SU-DHL-6 (cell line): Measurements from ENCODE around the gene ASB3.

Experiments used
- H2AFZ ChIP-seq: fragments of 200-600 bp; sonication (generic); 2 replicates; pipeline ENCODE4 v1.6.1; 2014; ENCODE audit warnings: low read depth, mild to moderate bottlenecking, moderate library complexity, mixed read lengths, antibody characterized with exemption, low read length; ENCODE audit not compliant: severe bottlenecking
- H3F3A ChIP-seq: fragments of 200-600 bp; shearing (Covaris generic); 2 replicates; pipeline ENCODE4 v1.6.0; 2016; ENCODE audit warnings: antibody characterized with exemption, mild to moderate bottlenecking; ENCODE audit not compliant: insufficient read depth
- H3K27ac ChIP-seq: fragments of 200-600 bp; sonication (generic); 2 replicates; pipeline ENCODE4 v1.5.1; 2016; ENCODE audit warnings: low read depth, mild to moderate bottlenecking, low read length, moderate library complexity, mixed read lengths
- H3K27me3 ChIP-seq: fragments of 200-600 bp; sonication (generic), shearing (Covaris generic); 2 replicates; pipeline ENCODE4 v1.6.0; 2014; ENCODE audit warnings: mild to moderate bottlenecking, low read length
- H3K36me3 ChIP-seq: fragments of 200-600 bp; sonication (generic); 2 replicates; pipeline ENCODE4 v1.6.1; 2014; ENCODE audit warnings: mild to moderate bottlenecking, low read length, mixed read lengths
- H3K4me2 ChIP-seq: fragments of 300-600, 200-600 bp; shearing (Covaris generic), sonication (generic); 2 replicates; pipeline ENCODE4 v1.6.0; 2014; ENCODE audit warnings: low read length, low read depth, mild to moderate bottlenecking; ENCODE audit not compliant: poor library complexity, severe bottlenecking
- H3K4me3 ChIP-seq: fragments of 200-600 bp; sonication (generic); 2 replicates; pipeline ENCODE4 v1.5.1; 2014; ENCODE audit warnings: antibody characterized with exemption, low read length, mild to moderate bottlenecking, mixed read lengths; ENCODE audit not compliant: insufficient read depth, poor library complexity, severe bottlenecking
- H3K79me2 ChIP-seq: fragments of 200-600 bp; sonication (generic); 2 replicates; pipeline ENCODE4 v1.6.1; 2014; ENCODE audit warnings: mild to moderate bottlenecking, low read length, moderate library complexity; ENCODE audit not compliant: insufficient read depth
- H3K9ac ChIP-seq: fragments of 200-600 bp; sonication (generic); 2 replicates; pipeline ENCODE4 v1.7.0; 2014; ENCODE audit warnings: mild to moderate bottlenecking, low read length
- H3K9me2 ChIP-seq: fragments of 200-600 bp; sonication (generic); replicated peaks from 2 replicates; pipeline ENCODE4 v1.6.1; 2014; ENCODE audit warnings: low read length; ENCODE audit not compliant: insufficient read depth
- H3K9me3 ChIP-seq: fragments of 200-600 bp; sonication (generic); 2 replicates; pipeline ENCODE4 v1.6.1; 2014; ENCODE audit warnings: low read length, mixed read lengths; ENCODE audit not compliant: insufficient read depth
- H4K20me1 ChIP-seq: fragments of 200-600 bp; sonication (generic); 2 replicates; pipeline ENCODE4 v1.6.1; 2014; ENCODE audit warnings: low read depth, mild to moderate bottlenecking, antibody characterized with exemption, low read length, moderate library complexity, mixed read lengths
- EZH2phosphoT487 ChIP-seq: fragments of 200-600 bp; sonication (generic), shearing (Covaris generic); conservative IDR thresholded peaks from 2 replicates; pipeline ENCODE4 v1.6.1; 2018; ENCODE audit warnings: mild to moderate bottlenecking, antibody characterized with exemption, low read length, moderate library complexity, mixed read lengths
- TF ChIP-seq, protein P1 (sequence below): fragments of 200-600 bp; sonication (generic); IDR thresholded peaks from one replicate; pipeline ENCODE4 v1.5.1; 2017; ENCODE audit warnings: antibody characterized with exemption, mild to moderate bottlenecking, low read length, moderate library complexity; ENCODE audit not compliant: insufficient read depth, poor library complexity, severe bottlenecking

Gene ASB3

DNA sequence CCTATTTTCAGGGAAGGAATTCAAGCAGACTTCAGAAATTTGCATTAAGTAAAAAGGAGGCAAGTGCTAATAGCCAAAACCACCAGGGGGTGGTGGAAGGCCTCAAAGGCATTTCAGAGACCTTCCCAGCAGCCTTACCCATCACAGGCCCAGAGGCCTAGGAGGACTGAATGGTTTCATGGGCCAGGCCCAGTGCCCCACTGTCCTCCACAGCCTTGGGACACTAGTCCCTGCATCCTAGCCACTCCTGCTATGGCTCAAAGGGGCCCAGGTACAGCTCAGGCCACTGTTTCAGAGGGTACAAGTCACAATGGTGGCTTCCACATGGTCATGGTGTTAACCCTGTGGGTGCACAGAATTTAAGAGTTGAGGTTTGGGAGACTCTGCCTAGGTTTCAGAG, 77.8 kb downstream of the ASB3 start:
- H3K9ac ChIP-seq, result no peak overlapping the region
- no peaks in the 10 kb centered on the region for H3F3A ChIP-seq
- no peak overlapping the region for H3K4me3 ChIP-seq
- TF ChIP-seq, protein P1, sequence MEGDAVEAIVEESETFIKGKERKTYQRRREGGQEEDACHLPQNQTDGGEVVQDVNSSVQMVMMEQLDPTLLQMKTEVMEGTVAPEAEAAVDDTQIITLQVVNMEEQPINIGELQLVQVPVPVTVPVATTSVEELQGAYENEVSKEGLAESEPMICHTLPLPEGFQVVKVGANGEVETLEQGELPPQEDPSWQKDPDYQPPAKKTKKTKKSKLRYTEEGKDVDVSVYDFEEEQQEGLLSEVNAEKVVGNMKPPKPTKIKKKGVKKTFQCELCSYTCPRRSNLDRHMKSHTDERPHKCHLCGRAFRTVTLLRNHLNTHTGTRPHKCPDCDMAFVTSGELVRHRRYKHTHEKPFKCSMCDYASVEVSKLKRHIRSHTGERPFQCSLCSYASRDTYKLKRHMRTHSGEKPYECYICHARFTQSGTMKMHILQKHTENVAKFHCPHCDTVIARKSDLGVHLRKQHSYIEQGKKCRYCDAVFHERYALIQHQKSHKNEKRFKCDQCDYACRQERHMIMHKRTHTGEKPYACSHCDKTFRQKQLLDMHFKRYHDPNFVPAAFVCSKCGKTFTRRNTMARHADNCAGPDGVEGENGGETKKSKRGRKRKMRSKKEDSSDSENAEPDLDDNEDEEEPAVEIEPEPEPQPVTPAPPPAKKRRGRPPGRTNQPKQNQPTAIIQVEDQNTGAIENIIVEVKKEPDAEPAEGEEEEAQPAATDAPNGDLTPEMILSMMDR, result no peak
- TF ChIP-seq EZH2phosphoT487, result no peak
- H3K27me3 ChIP-seq, result no peaks in the 10 kb centered on the region
- H2AFZ ChIP-seq, result no peak overlapping the region
- H3K4me2 ChIP-seq, result no peak overlapping the region
- H3K79me2 ChIP-seq, result no peaks in the 10 kb centered on the region
- no peaks in the 10 kb centered on the region for H4K20me1 ChIP-seq
- H3K27ac ChIP-seq, result no peak overlapping the region
- no peaks in the 10 kb centered on the region for H3K9me2 ChIP-seq
- H3K9me3 ChIP-seq, result peaks cover 19% of the 10 kb centered on the region; the same call in 1 of the 2 replicates
- peaks cover 23% of the 10 kb centered on the region for H3K36me3 ChIP-seq

DNA sequence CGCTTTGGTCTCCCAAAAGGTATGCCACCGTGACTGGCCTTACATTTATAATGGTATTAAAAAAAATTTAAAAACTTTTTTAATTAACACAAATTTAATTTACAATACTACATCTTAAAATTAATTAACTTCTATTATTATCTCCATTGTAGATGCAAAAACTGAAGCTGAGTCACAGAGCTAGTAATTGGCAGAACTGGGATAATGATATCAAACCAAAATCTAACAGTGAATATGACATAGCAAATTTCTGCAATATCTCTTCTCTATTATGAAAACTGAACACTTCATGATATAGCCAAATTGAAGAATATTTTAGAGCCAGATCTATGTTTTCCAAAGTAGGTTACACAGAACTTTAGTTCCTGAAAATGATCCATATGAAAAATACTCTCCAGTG, 85.5 kb downstream of the ASB3 start:
- no peaks in the 10 kb centered on the region for H3K9me3 ChIP-seq
- H3K36me3 ChIP-seq, result 0 out of 2 replicates have a peak, but pooled peaks cover 6% of the 10 kb centered on the region
- H3K27me3 ChIP-seq, result no peaks in the 10 kb centered on the region
- no peaks in the 10 kb centered on the region for H4K20me1 ChIP-seq
- TF ChIP-seq EZH2phosphoT487, result no peak
- TF ChIP-seq, protein P1, result no peak
- no peak overlapping the region for H3K27ac ChIP-seq
- H3K4me3 ChIP-seq, result no peak overlapping the region
- H3K4me2 ChIP-seq, result no peak overlapping the region
- no peaks in the 10 kb centered on the region for H3K9me2 ChIP-seq
- no peak overlapping the region for H2AFZ ChIP-seq
- H3K79me2 ChIP-seq, result no peaks in the 10 kb centered on the region
- no peaks in the 10 kb centered on the region for H3F3A ChIP-seq
- no peak overlapping the region for H3K9ac ChIP-seq

DNA sequence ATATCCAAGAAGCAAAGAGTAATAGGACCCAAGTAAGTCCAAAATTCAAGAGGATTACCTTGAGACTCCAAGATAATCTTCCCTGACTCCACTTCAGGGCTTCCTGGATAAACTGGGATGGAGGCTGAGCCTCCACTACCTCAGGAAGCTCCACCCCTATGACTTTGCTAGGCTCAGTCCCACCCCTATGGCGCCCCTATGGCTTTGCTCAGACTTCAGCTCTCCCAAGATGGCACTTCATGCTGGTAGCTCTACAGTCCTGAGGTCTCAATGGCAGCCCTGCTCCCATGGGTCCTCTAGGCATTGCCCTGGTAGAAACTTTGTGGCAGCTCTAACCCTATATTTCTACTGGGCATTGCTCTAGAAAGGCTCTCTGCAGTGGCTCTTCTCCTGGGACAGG, 89.1 kb downstream of the ASB3 start:
- no peaks in the 10 kb centered on the region for H4K20me1 ChIP-seq

More for the DNA sequence above, 89.1 kb downstream of the ASB3 start:
- H3K9me2 ChIP-seq, result no peaks in the 10 kb centered on the region
- TF ChIP-seq EZH2phosphoT487, result no peak
- TF ChIP-seq, protein P1, result no peak
- no peak overlapping the region for H3K27ac ChIP-seq
- no peak overlapping the region for H2AFZ ChIP-seq
- no peaks in the 10 kb centered on the region for H3K9me3 ChIP-seq
- no peaks in the 10 kb centered on the region for H3F3A ChIP-seq
- H3K79me2 ChIP-seq, result no peaks in the 10 kb centered on the region
- no peaks in the 10 kb centered on the region for H3K27me3 ChIP-seq
- H3K4me2 ChIP-seq, result no peak overlapping the region
- H3K36me3 ChIP-seq, result 0 out of 2 replicates have a peak, but pooled peaks cover 6% of the 10 kb centered on the region
- no peak overlapping the region for H3K9ac ChIP-seq
- no peak overlapping the region for H3K4me3 ChIP-seq
